Hematopoietic multipotent progenitor cell (in vitro differentiated cells): ENCODE results near the gene CAPN14. TPM values are rescaled to one million over a fixed set of nuclear protein-coding genes. Genes with fewer than 3 reads are reported as not detected.
A peak's percentile ranks its signal among the peaks of the same experiment; 100 is the strongest.

Experiments
- DNase-seq, 3 donors: peaks; one replicate each; pipeline ENCODE4 v3.0.0-alpha.2; 2011 to 2015; ENCODE audit warnings: low read depth in 2 of 3, low spot score in 2 of 3
- total RNA-seq: library from RNA; depleted of rRNA; stranded (reverse); fragments of >200 nt; gene quantifications from one replicate; pipeline ENCODE4 v1.2.3, GENCODE V29; 2012

Gene CAPN14
- total RNA-seq, 1 donor, result 1.9 TPM

DNA sequence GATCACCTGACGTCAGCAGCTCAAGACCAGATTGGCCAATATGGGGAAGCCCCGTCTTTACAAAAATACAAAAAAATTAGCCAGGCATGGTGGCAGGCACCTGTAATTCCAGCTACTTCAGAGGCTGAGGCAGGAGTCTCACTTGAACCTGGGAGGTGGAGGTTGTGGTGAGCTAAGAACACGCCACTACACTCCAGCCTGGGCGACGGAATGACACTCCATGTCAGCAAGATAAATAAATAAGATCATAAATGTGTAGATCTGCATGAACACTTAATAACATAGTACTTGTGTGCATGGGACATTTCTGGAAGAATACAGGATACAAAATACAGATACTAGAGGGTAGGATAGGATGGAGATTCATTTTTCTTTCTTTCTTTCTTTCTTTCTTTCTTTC lies 25.7 kb upstream of the CAPN14 start:
- DNase-seq, result no peak

GRCh38 chr2:31241625-31242270 lies 24.4 kb upstream of the CAPN14 start:
- DNase-seq, result no peak

DNA sequence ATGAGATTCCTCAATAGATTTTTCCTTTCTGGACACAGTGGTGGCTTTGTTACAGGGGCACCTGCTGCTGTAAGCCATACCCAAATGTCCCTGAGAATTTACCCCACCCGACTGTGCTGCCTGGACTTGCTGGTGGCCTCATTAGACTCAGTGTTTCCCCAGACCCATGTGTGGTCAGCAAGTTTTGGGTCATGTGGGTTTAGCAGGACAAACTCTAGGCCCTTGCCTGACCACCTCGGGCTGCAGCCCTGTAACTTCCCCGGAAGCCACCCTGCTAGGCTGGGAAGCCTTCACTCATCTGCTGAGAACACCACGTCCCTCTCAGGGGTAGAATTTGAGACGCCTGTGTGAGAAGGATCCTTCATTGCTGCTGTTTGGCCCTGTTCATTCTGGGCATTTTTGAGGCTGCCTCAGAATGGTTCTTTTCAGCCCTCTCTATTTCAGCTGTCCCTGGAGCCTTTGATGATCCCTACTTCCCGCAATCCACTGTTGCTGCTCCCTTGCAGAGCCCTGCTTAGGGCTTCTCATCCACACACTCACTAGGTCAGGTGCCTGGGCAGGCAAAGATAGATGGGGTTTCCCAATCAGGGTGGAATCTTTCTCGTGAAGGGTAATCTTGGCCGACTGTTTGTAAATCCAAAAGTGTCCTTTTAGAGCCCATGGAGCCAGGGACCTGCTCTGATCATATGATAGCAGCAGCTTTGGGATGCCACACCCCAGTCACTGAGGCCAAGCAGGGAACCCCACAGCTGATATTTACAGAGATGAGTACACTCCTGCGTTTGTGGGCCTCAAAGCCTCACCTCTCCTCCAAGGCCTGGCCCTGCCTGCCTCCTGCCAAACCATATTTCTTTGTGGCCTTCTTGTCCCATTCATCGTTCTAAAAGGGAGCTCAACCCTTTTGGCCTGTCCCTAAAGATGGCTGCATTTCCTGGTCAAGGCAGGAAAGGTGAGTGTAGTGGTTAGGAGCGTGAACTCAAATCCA lies 23.4 kb upstream of the CAPN14 start:
- no peak for DNase-seq

DNA sequence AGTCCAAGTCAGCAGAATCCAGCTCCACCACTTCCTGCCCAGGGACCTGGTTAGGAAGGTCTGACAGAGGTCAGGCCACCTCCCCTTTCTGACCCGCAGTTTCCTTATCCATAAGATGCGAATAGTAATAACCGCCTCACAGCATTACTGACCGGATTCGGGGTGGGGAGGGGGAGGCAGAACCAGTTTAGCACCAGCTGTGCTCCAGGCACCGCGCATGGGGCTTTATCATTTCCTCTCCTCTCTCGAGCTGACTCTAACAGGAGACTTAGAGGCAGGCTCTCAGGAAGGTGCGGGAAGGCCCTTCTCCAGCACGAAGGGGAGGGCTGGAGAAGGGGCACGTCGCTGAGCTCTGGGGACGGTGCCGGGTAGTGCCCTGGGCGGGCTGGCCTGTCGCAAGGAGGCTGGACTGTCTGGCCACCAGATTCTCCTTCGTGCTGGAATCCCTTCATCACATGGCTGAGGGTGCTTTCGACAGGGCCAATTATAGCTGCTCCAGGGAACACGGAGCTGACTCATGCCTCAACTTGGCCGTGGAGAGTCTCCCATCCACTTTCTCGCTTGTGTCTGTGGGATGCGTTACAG lies 22.4 kb upstream of the CAPN14 start:
- peak in 2 of 3 donors; percentile 26 to 40 for DNase-seq

DNA sequence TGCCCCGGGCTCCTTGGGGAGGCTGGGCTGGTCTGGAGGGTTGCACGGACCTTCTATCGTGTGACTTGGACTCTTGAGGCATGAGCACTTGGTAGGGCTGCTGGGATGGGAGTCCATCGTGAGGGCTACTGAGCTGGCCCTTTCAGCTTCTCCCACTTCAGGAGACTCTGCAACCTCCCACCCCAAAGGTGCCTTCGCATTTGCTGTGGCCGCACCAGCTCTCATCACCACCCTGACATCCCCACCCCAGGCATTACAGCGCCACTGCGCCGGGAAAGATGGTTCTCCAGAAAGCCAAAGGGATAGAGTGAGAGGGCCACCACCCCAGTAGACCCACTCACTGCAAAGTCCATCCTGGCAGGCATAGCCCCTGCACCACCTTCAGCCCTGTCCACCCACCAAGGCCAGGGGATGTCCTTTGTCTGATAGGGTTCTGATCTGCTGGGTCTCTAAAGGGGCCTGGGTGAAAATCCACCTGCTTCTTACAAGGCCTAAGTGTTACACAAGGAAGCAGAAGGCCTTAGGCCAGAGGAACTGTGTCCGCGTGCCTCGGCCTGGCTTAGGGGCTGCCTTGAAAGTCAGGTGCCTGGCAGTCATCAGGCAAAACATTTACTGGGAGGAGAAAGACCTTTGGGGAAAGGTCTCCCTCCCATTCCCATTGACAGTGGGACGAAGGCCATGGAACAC lies 21.7 kb upstream of the CAPN14 start:
- DNase-seq, result no peak

DNA sequence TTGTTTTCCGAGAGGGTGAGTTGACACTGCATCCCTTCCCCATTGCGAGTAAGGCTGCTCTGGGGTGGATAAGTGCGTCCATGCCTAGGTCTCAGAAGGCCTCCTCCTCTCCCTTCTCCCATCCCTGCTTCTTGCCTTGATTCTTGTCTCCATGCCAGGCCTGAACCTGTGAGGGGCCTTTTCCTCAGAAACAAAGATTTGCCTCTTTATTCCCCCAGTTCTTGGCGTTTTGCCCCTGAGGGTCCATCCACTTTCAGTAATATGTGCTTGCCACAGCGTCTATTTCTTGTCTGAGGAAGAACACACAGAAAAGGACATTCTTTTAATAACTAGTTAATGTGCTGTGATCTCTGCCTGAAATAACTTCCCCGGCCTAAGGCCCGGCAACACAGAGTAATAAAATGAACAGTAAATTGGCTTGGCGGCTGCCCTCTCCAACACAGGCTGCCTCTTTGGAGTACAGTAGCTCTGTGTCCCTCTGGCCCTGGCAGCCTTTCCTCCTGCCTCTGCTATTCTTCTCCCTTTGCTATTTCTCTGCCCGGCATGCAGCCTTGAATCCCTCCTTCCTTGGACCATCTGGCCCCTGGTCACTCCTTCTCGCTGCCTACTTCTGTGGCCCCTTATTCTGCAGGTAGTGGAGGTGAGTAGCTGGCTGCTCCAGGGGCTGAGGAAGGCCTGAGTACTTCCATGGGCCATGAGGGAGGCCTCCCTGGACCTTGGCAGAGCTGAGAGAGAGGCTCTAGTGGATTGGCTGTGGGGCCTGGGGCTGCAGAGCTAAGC lies 21.0 kb upstream of the CAPN14 start:
- no peak for DNase-seq

DNA sequence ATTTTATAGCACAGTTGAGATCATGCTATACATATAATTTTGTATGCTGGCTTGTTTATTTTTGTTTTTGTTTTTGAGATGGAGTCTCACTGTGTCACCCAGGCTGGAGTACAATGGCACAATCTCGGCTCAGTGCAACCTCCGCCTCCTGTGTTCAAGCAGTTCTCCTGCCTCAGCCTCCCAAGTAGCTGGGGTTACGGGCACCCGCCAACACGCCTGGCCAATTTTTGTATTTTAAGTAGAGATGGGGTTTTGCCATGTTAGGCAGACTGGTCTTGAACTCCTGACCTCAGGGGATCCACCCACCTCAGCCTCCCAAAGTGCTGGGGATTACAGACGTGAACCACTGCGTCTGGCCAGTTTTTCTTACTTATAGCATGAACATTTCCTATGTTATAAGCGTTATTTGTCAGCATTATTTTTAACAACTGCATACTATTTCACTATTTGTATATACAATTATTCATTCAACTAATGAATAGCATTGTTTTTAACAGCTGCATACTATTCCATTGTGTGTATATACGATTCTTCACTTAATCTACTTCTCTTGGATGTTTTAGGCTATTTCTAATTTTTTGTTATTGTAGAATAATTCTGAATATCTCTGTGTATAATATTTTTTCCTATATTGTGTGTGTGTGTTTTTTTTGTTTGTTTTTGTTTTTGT lies 20.2 kb upstream of the CAPN14 start:
- no peak for DNase-seq

DNA sequence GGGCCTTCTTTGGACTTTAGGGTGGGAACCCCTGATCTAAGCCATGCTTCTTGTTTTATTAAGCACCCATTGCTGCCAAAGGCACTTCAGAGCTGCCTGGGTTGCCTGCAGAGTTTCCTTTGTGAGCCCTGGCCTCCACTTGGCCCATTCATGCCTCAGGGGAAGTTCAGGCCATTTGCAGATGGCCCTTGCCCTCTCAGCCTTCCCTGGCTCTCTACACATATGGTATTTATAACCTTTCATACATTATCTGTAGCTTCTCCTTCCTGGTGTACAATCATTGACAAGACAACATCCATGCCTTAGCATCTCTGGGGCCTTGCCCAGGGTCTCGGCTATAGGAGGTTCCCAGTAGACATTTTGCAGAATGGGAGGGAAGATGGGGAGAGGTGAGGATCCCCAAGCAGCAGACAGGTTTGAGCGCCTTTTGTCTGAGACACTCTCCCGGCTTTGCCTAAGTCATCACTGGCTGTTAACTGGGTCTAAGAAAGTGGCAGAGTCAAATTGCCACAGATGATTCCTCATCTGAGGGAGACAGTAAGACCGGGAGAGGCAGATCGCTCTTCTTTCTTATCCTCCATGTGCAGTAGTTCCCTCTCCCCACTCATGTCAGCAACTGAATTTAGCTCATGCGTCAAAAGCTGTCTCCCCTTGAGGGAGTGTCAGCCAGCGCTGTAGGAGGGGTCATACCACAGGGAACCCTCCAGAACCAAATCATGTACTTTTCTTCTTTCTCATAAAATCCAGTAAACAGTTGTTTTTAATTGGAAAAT lies 19.3 kb upstream of the CAPN14 start:
- no peak for DNase-seq

- peak in 1 of 3 donors; percentile 32 for DNase-seq
Observed at GRCh38 chr2:31235504-31235902, 18.2 kb upstream of the CAPN14 start.

- no peak for DNase-seq
Observed at GRCh38 chr2:31234683-31235503, 17.6 kb upstream of the CAPN14 start.

- DNase-seq, result peak; percentile 34 to 90 (median 89)
Observed at GRCh38 chr2:31233741-31234682, 16.7 kb upstream of the CAPN14 start, which contains the start of gene EHD3. TSS of gene EHD3 (plus strand) at chr2:31234152. CDS start at chr2:31234622, 470 bp downstream.

GRCh38 chr2:31233231-31233630 lies 15.9 kb upstream of the CAPN14 start:
- DNase-seq, result no peak

DNA sequence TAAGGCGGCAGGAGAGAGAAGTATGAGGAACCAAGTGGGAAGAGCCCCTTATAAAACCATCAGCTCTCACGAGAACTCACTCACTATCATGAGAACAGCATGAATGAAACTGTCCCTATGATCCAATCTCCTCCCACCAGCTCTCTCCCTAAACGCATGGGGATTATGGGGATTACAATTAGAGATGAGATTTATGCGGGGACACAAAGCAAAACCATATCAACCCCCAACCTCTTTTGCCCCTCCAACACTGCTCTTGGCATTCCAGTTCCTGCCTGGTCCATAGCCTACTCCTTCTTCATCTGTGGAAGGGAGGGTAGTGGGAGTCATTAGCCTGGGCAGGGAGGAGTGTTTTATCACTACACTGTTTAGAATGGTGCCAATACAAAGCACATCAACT lies 15.3 kb upstream of the CAPN14 start:
- no peak for DNase-seq

GRCh38 chr2:31231571-31232302 lies 14.4 kb upstream of the CAPN14 start:
- DNase-seq, result no peak

GRCh38 chr2:31230751-31231150 lies 13.4 kb upstream of the CAPN14 start:
- no peak for DNase-seq

- DNase-seq, result no peak
Observed at GRCh38 chr2:31228717-31229116, 11.4 kb upstream of the CAPN14 start.
